ENCODE results near the gene RASSF3.
A peak's percentile ranks its signal among the peaks of the same experiment; 100 is the strongest.

RASSF3 gene

GRCh38 chr12:64595863-64596793, 14.2 kb upstream of the RASSF3 start:
- H3K14ac ChIP-seq (ENCODE audit: low read length) = peak overlapping the region; percentile 11
- no peak overlapping the region for H3K18ac ChIP-seq (ENCODE audit: low read length)
- no peak overlapping the region for H4K12ac ChIP-seq (ENCODE audit: low read depth, low read length)
- no peak overlapping the region for H4K8ac ChIP-seq (ENCODE audit: low read depth, low read length)
- peak overlapping the region; percentile 80 for H3K27ac ChIP-seq (ENCODE audit: low read depth, low read length)
- no peak overlapping the region for H2BK12ac ChIP-seq (ENCODE audit: low read length)
- H3K4ac ChIP-seq (ENCODE audit: low read depth, low read length) = no peak overlapping the region
- H3K36me3 ChIP-seq (ENCODE audit: control insufficient read depth in 1 of 2, insufficient read depth in 2 of 2, low read length in 2 of 2) = no peaks in the 10 kb centered on the region
- H3K23ac ChIP-seq (ENCODE audit: low read length) = no peak overlapping the region
- WGBS (ENCODE audit: extremely low coverage, insufficient coverage, insufficient read length) = no CpG with 5 or more reads among the region's 6 CpGs
- no peak overlapping the region for H3K4me3 ChIP-seq (ENCODE audit: low read depth, low read length)
- H3K9ac ChIP-seq (ENCODE audit: low read length) = no peak overlapping the region
- no peak overlapping the region for H2AK5ac ChIP-seq (ENCODE audit: low read length)
- H3K4me2 ChIP-seq (ENCODE audit: low read length) = no peak overlapping the region
- peak overlapping the region; percentile 58 for H2BK120ac ChIP-seq (ENCODE audit: insufficient read depth, low read length, poor library complexity)
- H3K27me3 ChIP-seq (ENCODE audit: insufficient read depth, low read length) = no peaks in the 10 kb centered on the region
- H3K79me1 ChIP-seq (ENCODE audit: low read length) = peaks cover 5% of the 10 kb centered on the region
- H3K9me3 ChIP-seq (ENCODE audit: insufficient read depth, low read depth, low read length) = no peaks in the 10 kb centered on the region
- peaks cover 0 to 9% of the 10 kb centered on the region in 2 experiments for H3K4me1 ChIP-seq (ENCODE audit: control insufficient read depth in 1 of 2, insufficient read depth in 2 of 2, low read length in 2 of 2)
- no peak overlapping the region for H2AFZ ChIP-seq (ENCODE audit: insufficient read depth, low read length, poor library complexity)
- no peak overlapping the region for H4K91ac ChIP-seq (ENCODE audit: low read depth, low read length)
- peaks cover 2% of the 10 kb centered on the region for H3K79me2 ChIP-seq (ENCODE audit: control insufficient read depth, insufficient read depth, low read length, poor library complexity)
- no peak overlapping the region for H2BK5ac ChIP-seq (ENCODE audit: low read depth, low read length, poor library complexity)
- peak in 1 of 2 donors; percentile 32 for DNase-seq

DNA sequence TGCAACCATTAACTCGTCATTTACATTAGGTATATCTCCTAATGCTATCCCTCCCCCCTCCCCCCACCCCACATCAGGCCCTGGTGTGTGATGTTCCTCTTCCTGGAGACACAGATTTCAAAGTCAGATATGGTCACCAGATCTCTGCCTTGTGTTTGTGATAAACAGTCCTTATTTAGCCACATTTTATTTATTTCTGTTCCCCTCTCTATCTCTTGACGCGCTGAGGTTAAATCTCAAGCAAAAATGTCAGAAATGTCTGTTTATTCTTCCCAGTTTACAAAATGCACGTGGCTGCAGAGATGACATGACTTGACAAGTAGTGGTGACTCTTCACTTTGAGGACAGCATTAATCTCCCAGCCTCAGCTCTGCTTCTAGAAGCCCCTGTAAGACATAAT, 11.5 kb upstream of the RASSF3 start:
- no peaks in the 10 kb centered on the region for H3K9me3 ChIP-seq (ENCODE audit: insufficient read depth, low read depth, low read length)
- no peak overlapping the region for H2BK120ac ChIP-seq (ENCODE audit: insufficient read depth, low read length, poor library complexity)
- H2BK12ac ChIP-seq (ENCODE audit: low read length) = no peak overlapping the region
- peaks cover 2% of the 10 kb centered on the region for H3K79me2 ChIP-seq (ENCODE audit: control insufficient read depth, insufficient read depth, low read length, poor library complexity)
- no peak overlapping the region for H4K12ac ChIP-seq (ENCODE audit: low read depth, low read length)
- H3K18ac ChIP-seq (ENCODE audit: low read length) = no peak overlapping the region
- H3K27ac ChIP-seq (ENCODE audit: low read depth, low read length) = no peak overlapping the region
- no peaks in the 10 kb centered on the region for H3K27me3 ChIP-seq (ENCODE audit: insufficient read depth, low read length)
- no peak overlapping the region for H3K14ac ChIP-seq (ENCODE audit: low read length)
- no peak overlapping the region for H4K91ac ChIP-seq (ENCODE audit: low read depth, low read length)
- no peak overlapping the region for H2BK5ac ChIP-seq (ENCODE audit: low read depth, low read length, poor library complexity)
- peaks cover 5% of the 10 kb centered on the region for H3K79me1 ChIP-seq (ENCODE audit: low read length)
- H2AK5ac ChIP-seq (ENCODE audit: low read length) = no peak overlapping the region
- peaks cover 0 to 9% of the 10 kb centered on the region in 2 experiments for H3K4me1 ChIP-seq (ENCODE audit: control insufficient read depth in 1 of 2, insufficient read depth in 2 of 2, low read length in 2 of 2)
- H2AFZ ChIP-seq (ENCODE audit: insufficient read depth, low read length, poor library complexity) = no peak overlapping the region
- H3K4me2 ChIP-seq (ENCODE audit: low read length) = no peak overlapping the region
- H3K23ac ChIP-seq (ENCODE audit: low read length) = no peak overlapping the region
- no peak for DNase-seq
- H3K4ac ChIP-seq (ENCODE audit: low read depth, low read length) = no peak overlapping the region
- no peaks in the 10 kb centered on the region for H3K36me3 ChIP-seq (ENCODE audit: control insufficient read depth in 1 of 2, insufficient read depth in 2 of 2, low read length in 2 of 2)
- no peak overlapping the region for H4K8ac ChIP-seq (ENCODE audit: low read depth, low read length)
- H3K4me3 ChIP-seq (ENCODE audit: low read depth, low read length) = no peak overlapping the region
- no peak overlapping the region for H3K9ac ChIP-seq (ENCODE audit: low read length)
- no CpG with 5 or more reads among the region's 4 CpGs for WGBS (ENCODE audit: extremely low coverage, insufficient coverage, insufficient read length)

DNA sequence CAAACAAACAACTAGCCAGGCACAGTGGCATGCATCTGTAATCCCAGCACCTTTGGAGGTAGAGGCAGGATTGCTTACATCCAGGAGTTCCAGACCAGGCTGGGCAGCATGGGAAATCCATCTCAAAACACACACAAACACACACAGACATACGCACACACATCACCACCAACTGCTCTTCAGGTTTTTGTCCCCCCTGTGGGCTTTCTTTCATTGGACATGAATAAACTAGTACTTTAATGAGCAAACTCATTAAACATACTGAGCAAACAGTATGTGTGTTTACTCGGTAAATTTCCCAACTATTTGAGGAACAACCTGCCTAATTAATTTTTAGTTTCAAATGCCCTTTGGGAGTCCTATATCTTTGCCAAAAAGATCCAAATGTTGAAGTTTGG, 10.1 kb upstream of the RASSF3 start:
- Histone ChIP-seq H3K27ac (ENCODE audit: low read depth, low read length) (no peak overlapping the region), H3K4me1 (ENCODE audit: control insufficient read depth in 1 of 2, insufficient read depth in 2 of 2, low read length in 2 of 2) (peaks cover 0 to 7% of the 10 kb centered on the region in 2 experiments), H4K12ac (ENCODE audit: low read depth, low read length) (no peak overlapping the region), H3K79me1 (ENCODE audit: low read length) (peaks cover 3% of the 10 kb centered on the region), H3K18ac (ENCODE audit: low read length) (no peak overlapping the region), H3K4ac (ENCODE audit: low read depth, low read length) (no peak overlapping the region), H3K27me3 (ENCODE audit: insufficient read depth, low read length) (no peaks in the 10 kb centered on the region), H2BK5ac (ENCODE audit: low read depth, low read length, poor library complexity) (no peak overlapping the region), H3K79me2 (ENCODE audit: control insufficient read depth, insufficient read depth, low read length, poor library complexity) (no peaks in the 10 kb centered on the region), H3K4me3 (ENCODE audit: low read depth, low read length) (no peak overlapping the region), H2BK120ac (ENCODE audit: insufficient read depth, low read length, poor library complexity) (no peak overlapping the region), H3K14ac (ENCODE audit: low read length) (no peak overlapping the region), H3K9me3 (ENCODE audit: insufficient read depth, low read depth, low read length) (no peaks in the 10 kb centered on the region), H2BK12ac (ENCODE audit: low read length) (no peak overlapping the region), H4K8ac (ENCODE audit: low read depth, low read length) (no peak overlapping the region), H2AK5ac (ENCODE audit: low read length) (no peak overlapping the region), H2AFZ (ENCODE audit: insufficient read depth, low read length, poor library complexity) (no peak overlapping the region), H3K23ac (ENCODE audit: low read length) (no peak overlapping the region), H3K4me2 (ENCODE audit: low read length) (no peak overlapping the region), H4K91ac (ENCODE audit: low read depth, low read length) (no peak overlapping the region), H3K36me3 (ENCODE audit: control insufficient read depth in 1 of 2, insufficient read depth in 2 of 2, low read length in 2 of 2) (no peaks in the 10 kb centered on the region), H3K9ac (ENCODE audit: low read length) (no peak overlapping the region)
- no CpG with 5 or more reads among the region's 2 CpGs for WGBS (ENCODE audit: extremely low coverage, insufficient coverage, insufficient read length)
- DNase-seq = no peak

DNA sequence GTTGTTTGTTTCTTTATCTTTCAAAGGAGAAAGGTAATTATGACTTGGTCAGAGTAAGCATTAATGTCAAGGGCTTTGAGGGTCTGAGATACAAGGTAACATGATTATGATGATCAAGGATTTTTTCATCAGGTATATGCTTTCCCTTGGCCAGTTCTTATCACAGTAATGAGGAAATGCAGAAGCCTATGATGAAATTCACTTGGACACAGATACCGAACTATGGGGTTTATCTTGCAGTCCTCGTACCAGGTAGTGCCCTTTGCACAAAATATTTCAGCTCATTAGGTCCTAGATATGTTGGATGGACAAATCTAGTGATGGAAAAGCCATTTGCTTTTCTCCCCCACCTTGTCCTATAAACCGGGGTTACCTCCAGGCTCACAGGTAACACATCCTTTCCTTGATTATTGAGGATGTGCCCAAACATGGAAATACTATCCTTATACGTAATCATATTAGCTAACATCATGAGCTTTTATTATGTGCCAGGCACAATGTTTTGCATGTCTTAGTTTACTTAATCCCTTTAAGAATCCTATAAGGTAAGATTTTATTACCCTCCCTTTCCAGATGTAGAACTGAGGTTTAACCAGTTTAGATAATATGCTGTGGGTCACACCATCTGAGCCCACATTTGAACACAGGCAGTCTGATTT, 7.0 kb upstream of the RASSF3 start:
- Histone ChIP-seq H3K9ac (ENCODE audit: low read length) (no peak overlapping the region), H2BK12ac (ENCODE audit: low read length) (no peak overlapping the region)
- WGBS (ENCODE audit: extremely low coverage, insufficient coverage, insufficient read length) = no CpG with 5 or more reads among the region's 4 CpGs

More for the DNA sequence above, 7.0 kb upstream of the RASSF3 start:
- no peak overlapping the region for H3K4me3 ChIP-seq (ENCODE audit: low read depth, low read length)
- H3K4me2 ChIP-seq (ENCODE audit: low read length) = no peak overlapping the region
- no peak overlapping the region for H4K91ac ChIP-seq (ENCODE audit: low read depth, low read length)
- no peaks in the 10 kb centered on the region for H3K79me1 ChIP-seq (ENCODE audit: low read length)
- H4K12ac ChIP-seq (ENCODE audit: low read depth, low read length) = no peak overlapping the region
- no peak overlapping the region for H3K4ac ChIP-seq (ENCODE audit: low read depth, low read length)
- no peak overlapping the region for H2AK5ac ChIP-seq (ENCODE audit: low read length)
- H3K23ac ChIP-seq (ENCODE audit: low read length) = no peak overlapping the region
- H4K8ac ChIP-seq (ENCODE audit: low read depth, low read length) = no peak overlapping the region
- H3K79me2 ChIP-seq (ENCODE audit: control insufficient read depth, insufficient read depth, low read length, poor library complexity) = no peaks in the 10 kb centered on the region
- no peak overlapping the region for H2BK5ac ChIP-seq (ENCODE audit: low read depth, low read length, poor library complexity)
- no peaks in the 10 kb centered on the region for H3K9me3 ChIP-seq (ENCODE audit: insufficient read depth, low read depth, low read length)
- no peak overlapping the region for H3K18ac ChIP-seq (ENCODE audit: low read length)
- H2AFZ ChIP-seq (ENCODE audit: insufficient read depth, low read length, poor library complexity) = no peak overlapping the region
- DNase-seq = no peak
- no peaks in the 10 kb centered on the region for H3K36me3 ChIP-seq (ENCODE audit: control insufficient read depth in 1 of 2, insufficient read depth in 2 of 2, low read length in 2 of 2)
- no peaks in the 10 kb centered on the region for H3K27me3 ChIP-seq (ENCODE audit: insufficient read depth, low read length)
- no peak overlapping the region for H3K14ac ChIP-seq (ENCODE audit: low read length)
- peaks cover 0 to 2% of the 10 kb centered on the region in 2 experiments for H3K4me1 ChIP-seq (ENCODE audit: control insufficient read depth in 1 of 2, insufficient read depth in 2 of 2, low read length in 2 of 2)
- H3K27ac ChIP-seq (ENCODE audit: low read depth, low read length) = no peak overlapping the region
- no peak overlapping the region for H2BK120ac ChIP-seq (ENCODE audit: insufficient read depth, low read length, poor library complexity)
